ENCODE measurements around the gene IL6. TPM values are rescaled to one million over a fixed set of nuclear protein-coding genes. Genes with fewer than 3 reads are reported as not detected.
"Not testable (repeated sequence)": the region's sequence is repeated elsewhere in the genome, so short reads cannot be mapped to it uniquely, and the experiment has no call there.

Gene IL6
- polyA plus RNA-seq, 1 donor, result not detected

DNA sequence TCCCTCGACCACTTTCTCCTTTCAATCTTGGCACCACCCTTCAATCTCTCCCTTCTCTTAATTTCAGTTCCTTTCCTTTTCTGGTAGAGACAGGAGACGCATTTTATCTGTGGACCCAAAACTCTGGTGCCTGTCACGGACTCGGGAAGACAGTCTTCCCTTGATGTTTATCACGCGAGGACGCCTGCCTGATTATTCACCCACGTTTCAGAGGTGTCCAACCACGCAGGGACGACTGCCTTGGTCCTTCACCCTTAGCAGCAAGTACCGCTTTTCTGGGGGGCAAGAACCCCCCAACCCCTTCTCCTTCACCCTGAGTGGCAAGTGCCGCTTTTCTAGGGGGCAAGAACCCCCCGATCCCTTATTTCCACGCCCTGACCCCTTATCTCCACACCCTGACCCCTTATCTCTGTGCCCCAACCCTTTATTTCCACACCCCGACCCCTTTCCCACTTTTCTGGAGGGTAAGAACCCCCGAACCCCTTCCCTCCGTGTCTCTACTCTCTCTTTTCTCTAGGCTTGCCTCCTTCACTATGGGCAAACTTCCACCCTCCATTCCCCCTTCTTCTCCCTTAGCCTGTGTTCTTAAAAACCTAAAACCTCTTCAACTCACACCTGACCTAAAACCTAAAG lies 22.9 kb upstream of the IL6 start:
- DNase-seq, result not testable (repeated sequence)

DNA sequence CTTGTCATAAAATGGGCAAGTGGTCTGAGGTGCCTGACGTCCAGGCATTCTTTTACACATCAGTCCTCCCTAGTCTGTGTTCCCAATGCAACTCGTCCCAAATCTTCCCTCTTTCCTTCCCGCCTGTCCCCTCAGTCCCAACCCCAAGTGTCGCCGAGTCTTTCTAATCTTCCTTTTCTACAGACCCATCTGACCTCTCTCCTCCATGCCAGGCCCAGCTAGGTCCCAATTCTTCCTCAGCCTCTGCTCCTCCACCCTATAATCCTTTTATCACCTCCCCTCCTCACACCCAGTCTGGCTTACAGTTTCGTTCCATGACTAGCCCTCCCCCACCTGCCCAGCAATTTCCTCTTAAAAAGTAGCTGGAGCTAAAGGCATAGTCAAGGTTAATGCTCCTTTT lies 22.3 kb upstream of the IL6 start:
- DNase-seq, result not testable (repeated sequence)

DNA sequence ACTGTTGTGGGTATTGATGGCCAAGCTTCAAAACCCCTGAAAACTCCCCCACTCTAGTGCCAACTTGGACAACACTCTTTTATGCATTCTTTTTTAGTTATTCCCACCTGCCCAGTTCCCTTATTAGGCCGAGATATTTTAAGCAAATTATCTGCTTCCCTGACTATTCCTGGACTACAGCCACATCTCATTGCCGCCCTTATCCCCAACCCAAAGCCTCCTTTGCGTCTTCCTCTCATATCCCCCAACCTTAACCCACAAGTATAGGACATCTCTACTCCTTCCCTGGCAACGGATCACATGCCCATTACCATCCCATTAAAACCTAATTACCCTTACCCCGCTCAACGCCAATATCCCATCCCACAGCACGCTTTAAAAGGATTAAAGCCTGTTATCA lies 21.1 kb upstream of the IL6 start:
- DNase-seq, result not testable (repeated sequence)

DNA sequence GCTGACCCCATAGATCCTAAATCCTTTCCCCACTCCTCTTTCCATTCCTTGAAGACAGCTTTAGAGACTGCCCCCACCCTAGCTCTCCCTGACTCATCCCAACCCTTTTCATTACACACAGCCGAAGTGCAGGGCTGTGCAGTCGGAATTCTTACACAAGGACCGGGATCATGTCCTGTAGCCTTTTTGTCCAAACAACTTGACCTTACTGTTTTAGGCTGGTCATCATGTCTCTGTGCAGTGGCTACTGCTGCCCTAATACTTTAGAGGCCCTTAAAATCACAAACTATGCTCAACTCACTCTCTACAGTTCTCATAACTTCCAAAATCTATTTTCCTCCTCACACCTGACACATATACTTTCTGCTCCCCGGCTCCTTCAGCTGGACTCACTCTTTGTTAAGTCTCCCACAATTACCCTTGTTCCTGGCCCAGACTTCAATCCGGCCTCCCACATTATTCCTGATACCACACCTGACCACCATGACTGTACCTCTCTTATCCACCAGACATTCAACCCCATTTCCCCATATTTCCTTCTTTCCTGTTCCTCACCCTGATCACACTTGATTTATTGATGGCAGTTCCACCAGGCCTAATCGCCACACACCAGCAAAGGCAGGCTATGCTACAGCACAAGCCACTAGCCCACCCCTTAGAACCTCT lies 19.8 kb upstream of the IL6 start:
- not testable (repeated sequence) for DNase-seq

DNA sequence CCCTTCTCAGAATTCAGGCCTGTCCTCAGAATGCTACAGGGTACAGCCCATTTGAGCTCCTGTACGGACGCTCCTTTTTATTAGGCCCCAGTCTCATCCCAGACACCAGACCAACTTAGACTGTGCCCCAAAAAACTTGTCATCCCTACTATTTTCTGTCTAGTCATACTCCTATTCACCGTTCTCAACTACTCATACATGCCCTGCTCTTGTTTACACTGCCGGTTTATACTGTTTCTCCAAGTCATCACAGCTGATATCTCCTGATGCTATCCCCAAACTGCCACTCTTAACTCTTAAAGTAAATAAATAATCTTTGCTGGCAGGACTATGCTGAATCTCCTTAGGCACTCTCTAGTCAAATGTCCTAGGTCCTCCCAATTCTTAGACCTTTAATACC lies 18.8 kb upstream of the IL6 start:
- DNase-seq, result not testable (repeated sequence)

DNA sequence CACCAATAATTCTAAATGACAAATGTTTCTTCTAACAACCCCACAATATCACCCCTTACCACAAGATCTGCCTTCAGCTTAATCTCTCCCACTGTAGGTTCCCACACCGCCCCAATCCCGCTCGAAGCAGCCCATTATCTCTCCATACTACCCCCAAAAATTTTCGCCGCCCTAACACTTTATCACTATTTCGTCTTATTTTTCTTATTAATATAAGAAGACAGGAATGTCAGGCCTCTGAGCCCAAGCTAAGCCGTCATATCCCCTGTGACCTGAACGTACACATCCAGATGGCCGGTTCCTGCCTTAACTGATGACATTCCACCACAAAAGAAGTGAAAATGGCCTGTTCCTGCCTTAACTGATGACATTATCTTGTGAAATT lies 18.3 kb upstream of the IL6 start:
- not testable (repeated sequence) for DNase-seq

DNA sequence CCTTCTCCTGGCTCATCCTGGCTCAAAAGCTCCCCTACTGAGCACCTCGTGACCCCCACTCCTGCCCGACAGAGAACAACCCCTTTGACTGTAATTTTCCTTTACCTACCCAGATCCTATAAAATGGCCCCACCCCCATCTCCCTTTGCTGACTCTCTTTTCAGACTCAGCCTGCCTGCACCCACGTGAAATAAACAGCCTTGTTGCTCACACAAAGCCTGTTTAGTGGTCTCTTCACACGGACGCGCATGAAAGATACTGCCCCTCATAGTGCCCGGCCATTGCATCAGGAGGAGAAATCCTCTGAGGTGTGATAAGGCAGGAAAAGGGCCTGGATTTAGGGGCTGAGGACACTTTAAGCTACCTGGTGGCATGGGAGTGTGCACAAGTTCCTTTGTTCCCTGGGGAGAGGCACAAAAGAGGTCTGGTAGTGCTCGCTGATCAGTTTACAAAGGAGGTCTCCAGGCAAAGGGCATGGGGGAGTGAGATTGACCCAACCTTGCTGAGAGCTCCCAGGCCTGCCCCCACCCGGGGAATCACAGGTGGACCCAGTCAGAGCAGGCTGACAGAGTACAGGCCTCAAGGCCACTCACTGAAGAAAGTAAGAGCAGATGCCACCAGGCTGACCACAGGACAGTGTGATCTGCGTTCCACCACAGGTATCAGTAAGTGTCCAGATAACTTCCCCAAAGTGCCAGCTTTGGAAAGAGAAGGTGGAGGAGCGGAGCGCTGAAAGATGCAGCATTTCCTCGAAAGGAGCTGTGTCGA lies 17.8 kb upstream of the IL6 start:
- DNase-seq, result not testable (repeated sequence)

DNA sequence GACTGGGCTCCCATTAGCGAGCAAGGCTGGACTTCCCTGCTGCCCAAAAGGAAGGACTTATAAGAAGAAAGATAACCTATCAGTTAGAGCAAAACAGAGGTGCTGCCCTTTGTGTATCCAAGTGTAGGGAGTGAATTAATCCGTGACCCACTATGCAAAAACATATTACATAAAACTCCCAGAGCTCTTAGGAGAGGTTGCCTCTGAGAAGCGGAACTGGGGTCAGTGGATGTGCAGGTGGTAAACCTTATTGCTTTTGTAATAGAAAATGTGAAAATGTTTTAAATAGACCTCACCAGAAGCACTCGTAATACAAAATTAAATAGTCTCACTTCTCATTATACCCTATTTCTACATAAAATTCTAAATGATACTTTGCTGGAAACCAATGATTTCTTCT lies 17.1 kb upstream of the IL6 start:
- DNase-seq, result no peak

DNA sequence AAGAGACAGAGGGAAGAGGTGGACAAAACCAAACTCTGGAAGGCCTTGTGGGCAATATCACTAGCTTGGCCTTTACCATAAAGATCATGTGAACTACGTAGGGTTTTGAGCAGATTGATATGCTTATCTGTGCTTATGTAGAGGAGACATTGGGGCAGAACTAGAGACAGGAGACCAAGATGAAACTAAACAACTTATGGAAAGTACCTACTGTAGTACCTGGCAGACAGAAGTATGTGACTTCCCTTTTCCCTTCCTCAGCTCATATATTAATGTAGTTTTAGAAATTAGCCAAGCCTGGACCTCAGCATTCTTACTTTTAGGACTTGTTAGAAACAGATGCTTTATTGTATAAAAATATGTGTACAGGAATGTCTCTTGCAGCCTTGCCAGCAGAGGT lies 14.0 kb upstream of the IL6 start:
- no peak for DNase-seq

DNA sequence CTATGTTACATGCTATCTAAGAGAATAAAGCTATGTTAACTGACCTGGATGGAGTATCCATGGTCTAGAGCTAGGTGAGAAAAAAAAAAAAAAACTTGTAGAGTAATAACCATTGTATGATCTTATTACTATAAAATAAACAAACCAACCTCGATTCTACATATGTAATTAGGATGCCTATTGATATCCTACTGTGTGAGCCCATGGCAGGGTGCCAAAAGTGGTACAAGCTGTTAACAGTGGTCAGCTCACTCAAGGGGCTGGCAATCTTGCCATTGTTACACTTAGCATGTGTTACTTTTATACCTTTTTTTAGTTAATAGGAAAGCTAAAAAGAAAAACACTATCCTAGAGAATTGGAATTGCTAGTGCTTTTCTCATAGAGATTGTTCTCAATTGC lies 13.5 kb upstream of the IL6 start:
- DNase-seq, result no peak

DNA sequence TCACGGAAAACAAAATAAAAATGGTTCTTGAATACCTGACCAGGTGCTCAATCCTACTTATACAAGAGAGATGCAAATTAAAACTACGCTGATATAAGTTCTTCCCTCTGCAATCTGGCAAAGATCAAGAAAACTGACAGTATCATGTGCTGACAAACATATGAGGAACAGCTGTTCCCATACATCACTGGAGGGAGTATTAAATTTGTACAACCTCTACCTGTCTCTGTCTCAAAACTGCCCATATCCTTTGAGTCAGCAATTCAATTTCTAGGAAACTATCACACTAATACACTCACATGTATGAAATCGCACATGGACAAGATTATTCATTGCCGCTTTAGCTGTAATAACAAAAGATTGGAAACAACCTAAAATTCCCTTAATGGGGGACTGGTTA lies 11.0 kb upstream of the IL6 start:
- DNase-seq, result no peak

DNA sequence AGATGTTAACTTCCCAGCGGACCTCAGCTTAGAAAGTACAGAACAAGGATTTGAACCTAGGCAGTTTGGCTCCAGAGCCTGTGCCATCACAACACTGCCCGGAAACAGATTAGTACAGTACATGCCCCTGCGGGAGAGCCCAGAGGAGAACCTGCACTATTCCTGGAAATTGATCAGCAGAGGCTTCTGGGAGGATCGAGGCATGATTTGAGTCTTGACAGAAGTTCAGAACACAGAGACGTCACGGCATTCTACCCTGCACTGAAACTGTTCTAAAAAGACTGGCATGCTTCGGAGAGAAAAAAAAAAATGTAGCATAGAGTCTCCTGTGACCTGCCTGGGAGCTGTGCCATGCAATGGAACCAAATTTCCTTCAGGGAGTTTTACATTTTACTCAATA lies 9.2 kb upstream of the IL6 start:
- no peak for DNase-seq

DNA sequence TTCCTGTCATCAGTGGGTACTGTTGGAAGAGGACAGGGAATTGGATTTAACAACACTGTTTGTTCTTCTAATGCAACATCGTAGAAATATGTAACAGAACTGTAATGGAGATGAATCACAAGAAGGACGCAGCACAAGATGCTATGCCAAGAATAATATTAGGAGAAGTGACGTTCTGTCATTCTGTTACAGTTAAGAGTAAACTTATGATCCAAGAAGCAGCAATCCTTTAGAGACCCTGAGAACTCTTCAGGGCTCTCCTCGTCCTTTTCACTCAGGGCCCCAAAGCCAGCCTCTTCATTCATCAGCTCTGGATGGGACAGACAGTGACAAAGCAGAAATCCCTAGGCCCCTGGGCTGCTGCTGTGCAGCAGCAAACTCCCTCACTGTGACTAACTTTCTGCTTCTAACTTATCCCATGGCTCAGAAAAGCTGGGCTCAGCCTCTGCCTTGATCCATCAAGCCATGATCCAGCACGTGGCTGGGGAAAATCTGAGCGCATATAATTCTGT lies 8.7 kb upstream of the IL6 start:
- DNase-seq, result no peak

DNA sequence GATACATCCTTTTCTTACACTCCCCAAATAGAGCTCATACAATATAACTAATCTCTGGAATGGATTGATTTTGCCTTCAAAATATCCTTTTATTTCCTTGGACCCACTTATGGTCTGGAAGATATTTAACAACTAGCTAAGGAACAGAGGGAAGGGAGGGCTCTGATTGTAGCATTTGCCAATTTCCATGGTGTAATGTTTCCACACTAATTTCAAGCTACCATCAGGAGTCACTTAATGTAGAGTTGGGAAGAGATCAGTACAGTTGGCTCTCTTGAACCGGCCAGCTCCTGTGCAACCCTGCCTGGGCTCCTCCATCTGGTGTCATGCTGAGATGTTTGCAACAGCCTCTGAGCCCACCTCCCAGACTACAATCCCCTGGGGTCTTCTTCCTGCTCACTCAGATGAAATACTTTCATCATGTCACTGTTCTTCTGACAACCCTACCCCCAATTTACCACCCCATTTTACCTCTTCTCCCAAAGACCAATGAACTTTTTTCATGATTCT lies 8.0 kb upstream of the IL6 start:
- DNase-seq, result no peak

DNA sequence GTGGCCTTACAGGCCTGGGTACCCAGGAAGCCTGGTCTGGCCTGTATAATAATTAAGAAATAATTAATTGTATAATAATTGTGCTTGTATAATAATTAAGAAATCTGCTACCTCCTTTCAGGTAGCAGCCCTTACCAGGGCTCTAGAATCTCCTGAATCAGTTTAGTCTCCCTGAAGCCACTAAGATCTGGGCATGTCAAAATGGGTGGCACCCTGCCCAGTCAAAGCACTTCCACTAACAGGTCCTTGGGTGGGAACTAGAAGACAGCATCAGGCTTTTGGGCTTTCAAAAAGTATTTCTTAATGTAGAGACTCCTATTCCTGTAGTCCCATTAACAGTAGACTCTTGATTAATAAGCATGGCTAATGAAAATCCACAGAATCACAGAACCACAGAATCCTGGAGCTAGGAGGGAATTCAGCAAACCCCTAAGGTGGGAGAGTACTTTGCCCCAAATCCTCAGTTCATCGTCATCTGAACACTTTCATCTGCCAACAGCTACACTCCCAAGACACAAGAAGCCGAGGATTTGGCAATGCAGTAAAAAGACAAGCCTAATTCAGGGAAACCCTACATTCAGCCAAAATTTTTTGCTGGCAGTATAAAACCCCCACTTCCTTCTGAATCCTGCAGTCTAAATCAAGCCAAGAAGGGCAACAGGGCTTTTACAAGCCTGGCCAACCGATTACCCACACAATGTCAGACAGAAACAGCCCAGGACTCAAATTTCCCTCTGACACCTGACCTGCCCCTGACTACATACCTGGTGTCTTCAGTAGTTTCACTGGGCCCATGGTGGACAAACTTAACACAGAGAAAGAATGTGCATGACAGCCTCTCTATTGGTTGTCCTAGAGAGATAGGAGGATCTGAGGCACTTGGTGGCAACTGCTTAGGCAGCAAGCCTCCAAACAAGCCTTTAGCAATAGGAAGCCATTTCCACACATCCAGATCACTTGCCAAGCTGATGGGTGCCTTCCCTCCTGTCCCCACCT lies 5.9 kb upstream of the IL6 start:
- no peak for DNase-seq

DNA sequence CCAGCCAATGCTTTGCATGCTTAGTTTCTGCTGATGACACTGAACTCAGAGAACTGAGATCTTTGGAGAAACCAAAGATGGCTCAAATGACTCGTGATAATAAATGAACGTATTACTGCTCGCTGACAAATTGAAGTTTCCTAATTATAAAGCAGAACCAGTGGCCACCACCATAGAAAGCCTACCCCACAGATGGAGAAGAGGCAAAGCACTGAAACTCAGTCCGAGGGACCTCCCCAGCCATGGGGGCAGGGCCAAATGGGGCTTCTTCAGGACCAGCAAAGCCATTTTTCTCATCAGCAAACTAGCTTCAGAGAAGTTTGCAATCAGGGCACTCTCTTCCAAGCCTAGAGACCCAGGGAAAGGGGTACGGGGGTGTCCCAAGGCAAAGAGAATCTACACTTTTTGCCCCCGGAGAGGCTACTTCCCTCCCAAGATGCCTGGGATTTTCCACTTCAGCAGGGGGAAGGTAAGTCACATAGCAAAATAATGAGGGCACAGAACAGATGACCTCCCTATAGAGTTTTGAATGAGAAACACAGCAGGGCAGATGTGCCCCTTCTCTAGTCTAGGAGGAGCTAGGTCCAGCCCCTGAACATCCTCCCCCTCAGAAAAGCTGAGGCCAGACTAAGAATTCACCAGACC lies 4.3 kb upstream of the IL6 start:
- DNase-seq, result no peak

DNA sequence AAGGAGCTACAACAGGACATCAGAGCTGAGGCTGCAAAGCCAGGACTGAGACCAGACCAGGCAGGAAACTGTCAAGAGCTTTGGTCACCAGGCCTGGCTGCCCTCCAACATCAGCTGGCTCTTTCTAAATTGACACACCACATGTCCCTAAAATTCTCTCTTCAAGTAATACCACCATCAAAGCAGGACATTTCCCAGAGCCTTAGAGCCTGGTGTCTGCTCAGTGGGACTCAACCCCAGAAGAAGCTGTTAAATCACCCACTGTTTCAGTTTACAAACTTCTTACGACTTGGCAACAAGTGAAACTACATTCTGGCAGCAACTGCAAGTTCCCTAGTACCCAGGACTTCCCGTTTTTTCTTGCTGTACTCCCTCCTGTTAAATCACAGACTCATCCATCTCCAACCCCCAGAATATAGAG lies 3.8 kb upstream of the IL6 start:
- DNase-seq, result no peak

DNA sequence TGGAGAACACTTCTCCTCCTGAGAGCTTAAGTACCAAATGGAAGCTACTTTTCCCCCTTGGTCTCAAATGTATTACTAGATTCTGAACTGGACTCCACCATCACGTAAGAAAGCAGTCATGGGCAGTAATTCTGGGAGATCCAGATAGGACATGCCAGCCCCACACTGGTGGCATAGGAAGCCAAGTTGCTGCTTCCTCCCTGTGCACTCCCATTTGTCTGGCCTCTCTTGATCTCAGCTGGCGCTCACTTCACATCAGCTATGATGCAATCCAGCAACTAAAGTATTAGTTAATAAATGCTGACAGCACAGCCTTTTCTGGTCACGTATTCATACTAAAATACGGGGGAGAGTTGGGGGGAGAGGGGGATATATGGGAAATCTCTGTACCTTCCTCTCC lies 3.4 kb upstream of the IL6 start:
- DNase-seq, result no peak

DNA sequence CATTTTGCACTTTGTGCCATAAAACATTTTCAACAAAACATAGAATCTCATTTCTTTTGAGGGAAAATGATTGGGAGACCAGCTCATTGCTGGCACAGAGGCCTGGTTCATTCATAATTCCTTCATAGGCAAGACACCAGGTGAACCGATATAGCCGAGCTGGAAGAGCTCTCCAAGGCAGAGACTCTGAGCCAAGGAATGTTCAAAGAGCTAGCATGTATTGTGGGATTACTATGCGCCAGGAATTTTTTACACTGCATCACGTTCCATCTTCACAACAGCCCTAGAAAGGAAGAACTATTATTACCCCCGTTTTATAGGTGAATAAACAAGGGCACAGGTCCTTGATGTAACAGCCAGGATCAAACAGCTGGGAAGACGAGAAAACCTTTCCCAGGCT lies 2.1 kb upstream of the IL6 start:
- DNase-seq, result no peak

DNA sequence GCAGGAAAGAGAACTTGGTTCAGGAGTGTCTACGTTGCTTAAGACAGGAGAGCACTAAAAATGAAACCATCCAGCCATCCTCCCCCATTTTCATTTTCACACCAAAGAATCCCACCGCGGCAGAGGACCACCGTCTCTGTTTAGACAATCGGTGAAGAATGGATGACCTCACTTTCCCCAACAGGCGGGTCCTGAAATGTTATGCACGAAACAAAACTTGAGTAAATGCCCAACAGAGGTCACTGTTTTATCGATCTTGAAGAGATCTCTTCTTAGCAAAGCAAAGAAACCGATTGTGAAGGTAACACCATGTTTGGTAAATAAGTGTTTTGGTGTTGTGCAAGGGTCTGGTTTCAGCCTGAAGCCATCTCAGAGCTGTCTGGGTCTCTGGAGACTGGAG lies 1.4 kb upstream of the IL6 start:
- DNase-seq, result no peak

DNA sequence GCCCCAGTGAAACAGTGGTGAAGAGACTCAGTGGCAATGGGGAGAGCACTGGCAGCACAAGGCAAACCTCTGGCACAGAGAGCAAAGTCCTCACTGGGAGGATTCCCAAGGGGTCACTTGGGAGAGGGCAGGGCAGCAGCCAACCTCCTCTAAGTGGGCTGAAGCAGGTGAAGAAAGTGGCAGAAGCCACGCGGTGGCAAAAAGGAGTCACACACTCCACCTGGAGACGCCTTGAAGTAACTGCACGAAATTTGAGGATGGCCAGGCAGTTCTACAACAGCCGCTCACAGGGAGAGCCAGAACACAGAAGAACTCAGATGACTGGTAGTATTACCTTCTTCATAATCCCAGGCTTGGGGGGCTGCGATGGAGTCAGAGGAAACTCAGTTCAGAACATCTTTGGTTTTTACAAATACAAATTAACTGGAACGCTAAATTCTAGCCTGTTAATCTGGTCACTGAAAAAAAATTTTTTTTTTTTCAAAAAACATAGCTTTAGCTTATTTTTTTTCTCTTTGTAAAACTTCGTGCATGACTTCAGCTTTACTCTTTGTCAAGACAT lies 574 bp upstream of the IL6 start:
- no peak for DNase-seq

Data from left kidney (tissue), 2 donors.